Endodermal cell (in vitro differentiated cells): Measurements from ENCODE around the gene PLS3. TPM values are rescaled to one million over a fixed set of nuclear protein-coding genes. Genes with fewer than 3 reads are reported as not detected.

ENCODE experiments used
- DNase-seq: peaks from one replicate; pipeline ENCODE4 v3.0.0-alpha.2; 2017
- H3K27ac ChIP-seq: 2 replicates; pipeline ENCODE4 v1.5.1; 2013; ENCODE audit warnings: mild to moderate bottlenecking, low read depth, low read length, moderate library complexity
- H3K27me3 ChIP-seq: 2 replicates; pipeline ENCODE4 v1.6.1; 2013; ENCODE audit warnings: mild to moderate bottlenecking, low read length, moderate library complexity; ENCODE audit not compliant: insufficient read depth, control insufficient read depth, poor library complexity, severe bottlenecking
- H3K36me3 ChIP-seq: 2 replicates; pipeline ENCODE4 v1.7.0; 2013; ENCODE audit warnings: mild to moderate bottlenecking, low read length, moderate library complexity; ENCODE audit not compliant: control insufficient read depth, insufficient read depth
- H3K4me1 ChIP-seq: one replicate; pipeline ENCODE4 v1.7.0; 2013; ENCODE audit warnings: low read length; ENCODE audit not compliant: control insufficient read depth, insufficient read depth
- H3K4me3 ChIP-seq: 2 replicates; pipeline ENCODE4 v1.5.1; 2013; ENCODE audit warnings: mild to moderate bottlenecking, low read length, moderate library complexity
- H3K9ac ChIP-seq: 2 replicates; pipeline ENCODE4 v1.6.1; 2013; ENCODE audit warnings: mild to moderate bottlenecking, low read length, moderate library complexity; ENCODE audit not compliant: poor library complexity, severe bottlenecking; ENCODE audit errors: extremely low read depth
- H3K9me3 ChIP-seq: 2 replicates; pipeline ENCODE4 v1.6.1; 2013; ENCODE audit warnings: mild to moderate bottlenecking, low read length, moderate library complexity; ENCODE audit not compliant: control insufficient read depth
- H3K27ac Mint-ChIP-seq: 2 replicates; pipeline ENCODE4 v1.8.0; 2020; ENCODE audit warnings: mixed read lengths
- H3K27me3 Mint-ChIP-seq: 2 replicates; pipeline ENCODE4 v1.8.0; 2021; ENCODE audit warnings: mild to moderate bottlenecking, mixed read lengths; ENCODE audit not compliant: insufficient read depth
- H3K36me3 Mint-ChIP-seq: 2 replicates; pipeline ENCODE4 v1.8.0; 2020; ENCODE audit warnings: low read depth, mixed read lengths
- H3K4me1 Mint-ChIP-seq: 2 replicates; pipeline ENCODE4 v1.8.0; 2020; ENCODE audit warnings: mixed read lengths
- H3K4me3 Mint-ChIP-seq: 2 replicates; pipeline ENCODE4 v1.8.0; 2020; ENCODE audit warnings: mild to moderate bottlenecking, moderate library complexity, mixed read lengths
- H3K9me3 Mint-ChIP-seq: 2 replicates; pipeline ENCODE4 v1.8.0; 2020; ENCODE audit warnings: mild to moderate bottlenecking, mixed read lengths
- WGBS, 2 experiments: methylation state at CpG; one replicate each; pipeline versions ENCODE4 v1.1.5 to v1.1.7; 2013; ENCODE audit warnings: missing lambda C conversion rate in 2 of 2, mixed read lengths in 1 of 2; ENCODE audit not compliant: insufficient coverage in 1 of 2, insufficient read length in 1 of 2; 5-methylcytosine and 5-hydroxymethylcytosine counted together
- total RNA-seq, 2 donors: library from RNA; stranded (reverse); fragmentation: NEBNext Ultra II Directional in 1 of 2; extraction: Animal tissue kit (Norgen Biotek cat#: 25700) in 1 of 2; gene quantifications; 2 replicates in 1 of 2; 3 replicates in 1 of 2; pipeline ENCODE4 v1.2.1, GENCODE V29; 2021
- TF ChIP-seq, protein P1 (sequence below): fragments of 200-600 bp; sonication (generic); conservative IDR thresholded peaks from 2 replicates; pipeline ENCODE4 v1.5.0; 2021; ENCODE audit warnings: antibody characterized with exemption, mild to moderate bottlenecking

The PLS3 gene
- total RNA-seq, 2 donors from 2014 or later, result 81.6 to 179 TPM

DNA sequence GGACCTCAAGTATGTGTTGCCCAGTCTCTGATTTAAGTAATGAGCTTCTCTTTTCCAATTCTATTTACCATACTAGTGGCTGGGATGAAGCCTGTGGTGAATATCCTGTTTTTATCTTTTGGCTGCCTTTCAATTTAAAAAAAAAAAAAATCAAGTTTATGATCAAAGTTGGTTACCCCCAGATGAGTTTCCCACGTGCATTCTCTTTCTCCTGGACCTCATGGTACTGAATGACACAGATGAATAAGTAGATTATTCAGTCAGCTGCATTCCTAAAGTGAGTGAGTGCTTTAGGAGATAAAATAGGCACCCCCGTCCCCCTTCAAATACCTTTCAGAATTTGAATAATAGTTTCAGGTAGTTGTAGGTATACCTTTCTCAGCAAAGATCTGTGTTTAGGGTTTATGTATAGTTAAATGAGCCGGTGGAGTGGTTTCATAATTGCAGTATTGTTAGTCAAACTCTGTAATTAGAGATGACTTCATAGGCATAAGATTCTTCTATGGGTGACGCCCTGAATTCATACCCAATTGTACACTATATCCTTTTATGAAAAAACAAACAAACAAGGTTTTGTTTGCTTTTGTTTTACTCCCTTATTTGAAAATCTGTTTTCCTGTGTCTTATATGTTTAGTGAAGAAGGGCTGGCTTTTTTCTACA lies 41.9 kb downstream of the PLS3 start:
- Histone ChIP-seq H3K4me1 (no peaks in the 10 kb centered on the region), H3K27ac (no peak overlapping the region), H3K9ac (no peak overlapping the region), H3K9me3 (no peaks in the 10 kb centered on the region), H3K4me3 (no peak overlapping the region), H3K27me3 (no peaks in the 10 kb centered on the region), H3K36me3 (no peaks in the 10 kb centered on the region)
- Mint-ChIP-seq H3K9me3 (no peaks in the 10 kb centered on the region), H3K4me1 (peaks cover 31% of the 10 kb centered on the region), H3K4me3 (no peak overlapping the region), H3K36me3 (peaks cover 24% of the 10 kb centered on the region), H3K27ac (no peak overlapping the region), H3K27me3 (no peaks in the 10 kb centered on the region)
- TF ChIP-seq, protein P1, sequence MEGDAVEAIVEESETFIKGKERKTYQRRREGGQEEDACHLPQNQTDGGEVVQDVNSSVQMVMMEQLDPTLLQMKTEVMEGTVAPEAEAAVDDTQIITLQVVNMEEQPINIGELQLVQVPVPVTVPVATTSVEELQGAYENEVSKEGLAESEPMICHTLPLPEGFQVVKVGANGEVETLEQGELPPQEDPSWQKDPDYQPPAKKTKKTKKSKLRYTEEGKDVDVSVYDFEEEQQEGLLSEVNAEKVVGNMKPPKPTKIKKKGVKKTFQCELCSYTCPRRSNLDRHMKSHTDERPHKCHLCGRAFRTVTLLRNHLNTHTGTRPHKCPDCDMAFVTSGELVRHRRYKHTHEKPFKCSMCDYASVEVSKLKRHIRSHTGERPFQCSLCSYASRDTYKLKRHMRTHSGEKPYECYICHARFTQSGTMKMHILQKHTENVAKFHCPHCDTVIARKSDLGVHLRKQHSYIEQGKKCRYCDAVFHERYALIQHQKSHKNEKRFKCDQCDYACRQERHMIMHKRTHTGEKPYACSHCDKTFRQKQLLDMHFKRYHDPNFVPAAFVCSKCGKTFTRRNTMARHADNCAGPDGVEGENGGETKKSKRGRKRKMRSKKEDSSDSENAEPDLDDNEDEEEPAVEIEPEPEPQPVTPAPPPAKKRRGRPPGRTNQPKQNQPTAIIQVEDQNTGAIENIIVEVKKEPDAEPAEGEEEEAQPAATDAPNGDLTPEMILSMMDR, result no peak
- 76% methylated on average over 3 of the region's 4 CpGs; no CpG with 5 or more reads in 1 of the 2 experiments for WGBS, 2 experiments
- no peak for DNase-seq

DNA sequence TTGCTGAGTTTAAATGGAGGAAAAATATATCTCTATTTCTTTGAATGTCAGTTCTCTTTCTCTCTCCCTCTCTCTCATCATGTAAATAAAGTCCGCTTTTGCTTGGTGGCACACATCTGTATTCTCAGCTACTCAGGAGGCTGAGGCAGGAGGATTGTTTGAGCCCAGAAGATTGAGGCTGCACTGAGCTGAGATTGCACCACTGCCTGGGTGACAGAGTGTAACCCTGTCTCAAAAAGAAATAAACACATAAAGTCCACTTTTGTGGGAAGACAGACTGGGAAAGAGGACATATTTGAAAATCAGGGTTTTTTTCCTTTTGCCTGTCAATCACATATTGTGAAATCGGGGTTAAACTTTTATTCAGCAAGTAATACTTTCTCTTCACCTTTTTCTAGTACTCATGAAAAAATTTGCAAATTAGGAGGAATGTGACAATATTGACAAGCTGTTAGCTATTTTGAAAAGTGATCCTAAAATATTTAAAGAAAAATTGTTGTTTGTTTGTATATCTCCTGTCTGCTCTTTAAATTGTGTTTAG lies 42.6 kb downstream of the PLS3 start:
- no peak overlapping the region for H3K27ac Mint-ChIP-seq
- Histone ChIP-seq H3K9ac (no peak overlapping the region), H3K27ac (no peak overlapping the region), H3K27me3 (no peaks in the 10 kb centered on the region), H3K4me1 (no peaks in the 10 kb centered on the region), H3K36me3 (no peaks in the 10 kb centered on the region), H3K4me3 (no peak overlapping the region), H3K9me3 (no peaks in the 10 kb centered on the region)
- H3K36me3 Mint-ChIP-seq, result peaks cover 24% of the 10 kb centered on the region
- no peaks in the 10 kb centered on the region for H3K27me3 Mint-ChIP-seq
- TF ChIP-seq, protein P1, result no peak
- DNase-seq, result no peak
- peaks cover 31% of the 10 kb centered on the region for H3K4me1 Mint-ChIP-seq
- H3K4me3 Mint-ChIP-seq, result no peak overlapping the region
- no peaks in the 10 kb centered on the region for H3K9me3 Mint-ChIP-seq
- 100% methylated on average over 2 of the region's 2 CpGs; no CpG with 5 or more reads in 1 of the 2 experiments for WGBS, 2 experiments

DNA sequence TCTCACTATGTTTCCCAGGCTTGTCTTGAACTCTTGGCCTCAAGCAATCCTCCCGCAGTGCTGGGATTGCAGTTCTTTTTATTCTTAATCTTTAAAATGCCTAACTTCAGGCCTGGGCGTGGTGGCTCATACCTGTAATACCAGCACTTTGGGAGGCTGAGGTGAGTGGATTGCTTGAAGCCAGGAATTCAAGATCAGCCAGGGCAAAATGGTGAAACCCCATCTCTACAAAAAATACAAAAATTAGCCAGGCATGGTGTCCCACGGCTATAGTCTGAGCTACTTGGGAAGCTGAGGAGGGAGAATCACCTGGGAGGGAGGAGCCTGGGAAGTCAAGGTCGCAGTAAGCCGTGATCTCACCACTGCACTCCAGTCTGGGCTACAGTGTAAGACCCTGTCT lies 45.9 kb downstream of the PLS3 start:
- no peak overlapping the region for H3K4me3 Mint-ChIP-seq
- H3K9me3 ChIP-seq, result no peaks in the 10 kb centered on the region
- H3K9me3 Mint-ChIP-seq, result no peaks in the 10 kb centered on the region
- peak; percentile 58 for DNase-seq
- peaks cover 38% of the 10 kb centered on the region for H3K36me3 Mint-ChIP-seq
- WGBS, 2 experiments, result 89 to 100% methylated on average over 1 to 5 of the region's 5 CpGs
- H3K27ac Mint-ChIP-seq, result no peak overlapping the region
- no peaks in the 10 kb centered on the region for H3K27me3 Mint-ChIP-seq
- H3K4me3 ChIP-seq, result no peak overlapping the region
- no peak overlapping the region for H3K27ac ChIP-seq
- TF ChIP-seq, protein P1, result no peak
- no peaks in the 10 kb centered on the region for H3K27me3 ChIP-seq
- H3K36me3 ChIP-seq, result peaks cover 6% of the 10 kb centered on the region
- no peak overlapping the region for H3K9ac ChIP-seq
- H3K4me1 ChIP-seq, result no peaks in the 10 kb centered on the region
- H3K4me1 Mint-ChIP-seq, result peaks cover 22% of the 10 kb centered on the region
